AG09319 (cell line): ENCODE data around the gene CCDC81.

ENCODE experiments used
- DNase-seq: peaks from one replicate; pipeline ENCODE4 v3.0.0-alpha.2; 2010; ENCODE audit warnings: low read depth; ENCODE audit errors: extremely low read depth
- TF ChIP-seq, protein P1 (sequence below): IDR thresholded peaks from 2 replicates; pipeline ENCODE4 v1.5.1; 2011; ENCODE audit warnings: low read depth, mild to moderate bottlenecking, inconsistent platforms, low read length, moderate library complexity

CCDC81 gene

DNA sequence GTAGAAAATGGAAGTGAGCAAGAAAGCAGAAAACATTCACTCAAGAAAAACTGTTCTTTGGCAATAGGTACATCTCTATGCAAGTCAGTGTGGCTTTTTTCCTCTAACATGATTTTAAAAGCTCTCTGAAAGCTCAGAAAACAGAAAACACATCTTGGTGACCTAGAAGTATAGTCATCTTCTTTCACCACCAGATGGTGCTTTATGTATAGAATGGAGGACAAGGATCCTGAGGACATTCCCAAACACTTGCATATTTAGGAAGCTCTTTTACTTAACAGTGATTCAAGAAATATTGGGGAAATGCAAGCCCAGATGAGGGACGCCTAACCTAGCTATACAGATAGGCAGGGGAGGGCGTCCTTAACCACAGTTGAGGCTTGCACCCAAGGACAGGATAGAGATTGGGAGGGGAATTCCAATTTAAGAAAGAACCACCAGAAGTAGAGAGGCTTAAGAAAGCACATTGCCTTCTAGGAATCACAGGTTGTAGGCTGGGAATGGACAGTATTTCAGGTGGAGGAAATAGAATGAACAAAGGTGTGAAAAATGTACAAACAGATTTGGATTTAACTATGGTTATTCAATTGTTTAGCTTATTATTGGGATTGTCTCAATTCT is 13.8 kb upstream of the CCDC81 start:
- DNase-seq = peak; percentile 30
- TF ChIP-seq, protein P1, sequence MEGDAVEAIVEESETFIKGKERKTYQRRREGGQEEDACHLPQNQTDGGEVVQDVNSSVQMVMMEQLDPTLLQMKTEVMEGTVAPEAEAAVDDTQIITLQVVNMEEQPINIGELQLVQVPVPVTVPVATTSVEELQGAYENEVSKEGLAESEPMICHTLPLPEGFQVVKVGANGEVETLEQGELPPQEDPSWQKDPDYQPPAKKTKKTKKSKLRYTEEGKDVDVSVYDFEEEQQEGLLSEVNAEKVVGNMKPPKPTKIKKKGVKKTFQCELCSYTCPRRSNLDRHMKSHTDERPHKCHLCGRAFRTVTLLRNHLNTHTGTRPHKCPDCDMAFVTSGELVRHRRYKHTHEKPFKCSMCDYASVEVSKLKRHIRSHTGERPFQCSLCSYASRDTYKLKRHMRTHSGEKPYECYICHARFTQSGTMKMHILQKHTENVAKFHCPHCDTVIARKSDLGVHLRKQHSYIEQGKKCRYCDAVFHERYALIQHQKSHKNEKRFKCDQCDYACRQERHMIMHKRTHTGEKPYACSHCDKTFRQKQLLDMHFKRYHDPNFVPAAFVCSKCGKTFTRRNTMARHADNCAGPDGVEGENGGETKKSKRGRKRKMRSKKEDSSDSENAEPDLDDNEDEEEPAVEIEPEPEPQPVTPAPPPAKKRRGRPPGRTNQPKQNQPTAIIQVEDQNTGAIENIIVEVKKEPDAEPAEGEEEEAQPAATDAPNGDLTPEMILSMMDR = peak; percentile 48

DNA sequence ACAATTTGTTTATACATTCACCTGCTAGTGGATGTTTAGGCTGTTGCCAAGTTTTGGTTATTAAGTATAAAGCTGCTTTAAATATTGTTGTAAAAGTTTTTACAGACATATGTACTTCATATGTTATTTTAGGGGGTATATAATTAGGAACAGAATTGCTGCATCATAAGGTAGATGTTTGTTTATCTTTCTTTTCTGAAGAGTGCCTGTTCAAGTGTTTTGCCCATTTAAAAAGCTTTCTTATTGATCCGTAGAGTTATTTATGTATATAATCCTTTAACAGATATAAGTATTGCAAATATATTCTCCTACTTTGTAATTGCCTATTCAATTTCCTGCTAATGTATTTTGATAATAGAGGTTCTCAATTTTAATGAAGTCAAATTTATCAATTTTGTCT is 11.3 kb upstream of the CCDC81 start:
- TF ChIP-seq, protein P1 = no peak

DNA sequence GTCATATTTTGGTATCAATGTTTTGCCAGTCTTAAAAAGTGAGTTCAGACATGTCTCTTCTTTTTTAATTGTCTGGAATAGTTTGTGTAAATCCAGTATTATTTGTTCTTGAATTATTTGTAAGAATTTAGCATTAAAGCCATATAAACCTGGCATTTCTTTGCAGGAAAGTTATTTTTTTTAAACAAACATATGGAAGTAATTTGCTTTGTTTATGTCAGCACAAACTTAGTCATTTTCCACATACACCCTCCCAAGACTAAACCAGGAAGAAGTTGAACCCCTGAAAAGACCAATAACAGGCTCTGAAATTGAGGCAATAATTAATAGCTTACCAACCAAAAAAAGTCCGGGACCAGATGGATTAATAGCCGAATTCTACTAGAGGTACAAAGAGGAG is 9.1 kb upstream of the CCDC81 start:
- DNase-seq = peak; percentile 20
- TF ChIP-seq, protein P1 = no peak

More for the DNA sequence above, 11.3 kb upstream of the CCDC81 start:
- DNase-seq = no peak

DNA sequence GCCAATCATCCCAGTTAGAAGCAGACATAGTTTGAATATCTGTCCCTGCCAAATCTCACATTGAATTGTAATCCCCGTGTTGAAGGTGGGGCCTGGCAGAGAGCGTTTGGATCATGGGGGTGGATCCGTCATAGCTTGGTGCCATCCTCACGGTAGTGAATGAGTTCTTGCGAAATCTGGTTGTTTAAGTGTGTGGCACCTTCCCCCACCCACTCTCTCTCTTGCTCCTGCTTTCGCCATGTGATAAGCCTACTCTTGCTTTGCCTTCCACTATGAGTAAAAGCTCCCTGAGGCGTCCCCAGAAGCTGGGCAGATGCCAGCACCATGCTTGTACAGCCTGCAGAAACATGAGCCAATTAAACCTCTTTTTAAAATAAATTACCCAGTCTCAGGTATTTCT is 5.0 kb upstream of the CCDC81 start:
- TF ChIP-seq, protein P1 = no peak
- no peak for DNase-seq

DNA sequence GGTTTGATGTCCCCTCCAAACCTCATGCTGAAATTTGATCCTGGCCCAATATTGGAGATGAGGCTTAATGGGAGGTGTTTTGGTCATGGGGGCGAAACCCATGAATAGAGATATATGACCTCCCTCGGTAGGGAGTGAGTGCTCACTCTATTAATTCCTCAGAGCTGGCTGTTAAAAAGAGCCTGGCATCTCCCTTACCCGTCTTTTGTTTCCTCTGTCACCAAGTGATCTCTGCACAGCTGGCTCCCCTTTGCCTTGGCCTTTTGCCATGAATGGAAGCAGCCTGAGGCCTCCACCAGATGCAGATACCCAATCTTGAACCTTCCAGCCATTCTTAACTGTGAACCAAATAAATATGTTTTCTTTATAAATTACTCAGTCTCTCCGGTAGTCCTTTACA is 4.5 kb upstream of the CCDC81 start:
- TF ChIP-seq, protein P1 = no peak

DNA sequence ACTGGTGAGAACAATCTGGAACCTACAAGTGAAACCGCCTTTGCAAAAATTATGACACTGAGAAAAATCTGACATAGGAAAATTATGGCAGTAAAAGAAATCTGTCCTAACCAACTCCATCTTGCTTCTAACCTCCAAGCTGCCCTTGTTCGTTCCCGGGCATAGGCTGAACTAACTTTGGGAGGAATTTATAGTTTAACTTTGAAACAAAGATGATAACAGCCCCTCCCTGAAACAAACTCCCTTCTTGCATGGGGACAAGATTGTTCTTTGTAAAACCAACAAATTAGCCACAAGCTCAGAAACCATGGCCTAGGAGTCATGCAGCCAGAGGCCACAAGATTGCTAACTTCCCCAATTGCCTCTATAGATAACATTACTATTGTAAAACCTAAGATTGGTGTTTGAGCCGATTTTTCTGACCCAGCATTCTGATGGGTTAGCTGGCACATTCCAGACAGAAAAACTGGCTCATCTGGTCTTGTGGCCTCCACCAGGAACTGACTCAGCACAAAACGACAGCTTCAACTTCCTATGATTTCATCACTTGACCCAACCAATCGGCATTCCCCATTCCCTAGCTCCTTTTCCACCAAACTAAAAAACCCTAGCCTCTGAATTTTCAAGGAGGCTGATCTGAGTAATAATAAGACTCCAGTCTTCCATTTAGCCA is 3.6 kb upstream of the CCDC81 start:
- TF ChIP-seq, protein P1 = no peak
- DNase-seq = no peak

More for the DNA sequence above, 4.5 kb upstream of the CCDC81 start:
- no peak for DNase-seq

DNA sequence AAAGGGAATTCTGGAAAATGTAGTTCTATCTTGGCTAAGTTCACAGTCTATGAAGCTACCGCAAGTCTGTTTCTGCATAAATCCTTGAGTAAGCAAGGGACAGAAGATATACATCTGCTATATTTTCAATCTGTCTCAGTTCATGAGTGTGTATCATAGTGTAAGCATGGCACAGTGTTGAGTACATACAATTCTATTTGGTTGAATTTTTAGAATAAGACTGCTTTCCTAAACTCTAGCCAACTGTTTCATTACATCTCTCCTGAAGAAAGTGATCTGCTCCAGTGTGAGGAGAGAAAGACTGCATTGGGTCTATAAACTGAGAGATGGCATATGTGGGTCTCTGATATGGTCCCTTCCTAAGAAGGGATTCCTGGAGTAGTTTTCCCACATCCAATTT is 2.6 kb upstream of the CCDC81 start:
- no peak for DNase-seq
- TF ChIP-seq, protein P1 = no peak
